OCI-LY7 (cell line): ENCODE measurements around the gene ENDOD1. TPM values are rescaled to one million over a fixed set of nuclear protein-coding genes. Genes with fewer than 3 reads are reported as not detected.

Experiments
- BruUV-seq: library from RNA; stranded (reverse); fragments of 400-500 nt; replicated peaks from 2 replicates; lab custom pipeline; 2021; lab: Mats Ljungman, UMichigan
- CTCF ChIA-PET: fragments of 300-600 bp; sonication (Branson Sonifier 250); formaldehyde crosslinking; loops from one replicate; lab custom pipeline; 2022; ENCODE audit warnings: antibody characterized with exemption; ENCODE audit not compliant: unreplicated experiment; lab: Charles Lee
- POLR2A ChIA-PET: fragments of 300-600 bp; sonication (Branson Sonifier 250); formaldehyde crosslinking; loops from one replicate; lab custom pipeline; 2022; ENCODE audit warnings: antibody characterized with exemption; lab: Charles Lee
- DNase-seq: peaks from one replicate; pipeline ENCODE4 v3.0.0-alpha.2; 2015; ENCODE audit warnings: low spot score
- H2AFZ ChIP-seq: fragments of 200-600 bp; sonication (generic), shearing (Covaris generic); 2 replicates; pipeline ENCODE4 v1.6.1; 2014; ENCODE audit warnings: mild to moderate bottlenecking, antibody characterized with exemption, low read length, moderate library complexity
- H3K27ac ChIP-seq: fragments of 200-600 bp; sonication (generic); 2 replicates; pipeline ENCODE4 v1.5.1; 2014; ENCODE audit warnings: mixed run types, low read depth, mild to moderate bottlenecking, moderate library complexity, low read length, inconsistent platforms; ENCODE audit not compliant: poor library complexity, severe bottlenecking
- H3K36me3 ChIP-seq: fragments of 200-600 bp; sonication (generic); 2 replicates; pipeline ENCODE4 v1.6.1; 2014; ENCODE audit warnings: mild to moderate bottlenecking, antibody characterized with exemption, low read length, moderate library complexity, mixed read lengths; ENCODE audit not compliant: insufficient read depth
- H3K4me1 ChIP-seq: fragments of 200-600 bp; sonication (generic); 2 replicates; pipeline ENCODE4 v1.5.1; 2014; ENCODE audit warnings: mild to moderate bottlenecking, low read length; ENCODE audit not compliant: insufficient read depth, poor library complexity, severe bottlenecking
- H3K4me2 ChIP-seq: fragments of 200-600 bp; sonication (generic); 2 replicates; pipeline ENCODE4 v1.6.1; 2014; ENCODE audit warnings: mild to moderate bottlenecking, low read length
- H3K4me3 ChIP-seq: fragments of 200-600 bp; sonication (generic); 2 replicates; pipeline ENCODE4 v1.5.1; 2014; ENCODE audit warnings: mild to moderate bottlenecking, low read depth, low read length; ENCODE audit not compliant: poor library complexity, severe bottlenecking
- H3K79me2 ChIP-seq: fragments of 200-600 bp; sonication (generic); 2 replicates; pipeline ENCODE4 v1.6.1; 2016; ENCODE audit warnings: low read depth, mild to moderate bottlenecking, low read length, moderate library complexity, mixed read lengths; ENCODE audit not compliant: insufficient read depth
- H3K9me2 ChIP-seq: fragments of 200-600 bp; sonication (generic); 2 replicates; pipeline ENCODE4 v1.6.1; 2016; ENCODE audit warnings: mild to moderate bottlenecking, low read length, mixed read lengths; ENCODE audit not compliant: insufficient read depth
- H3K9me3 ChIP-seq: fragments of 200-600 bp; sonication (generic); 2 replicates; pipeline ENCODE4 v1.6.1; 2014; ENCODE audit warnings: mild to moderate bottlenecking, mixed run types, low read length, mixed read lengths
- H4K20me1 ChIP-seq: fragments of 200-600 bp; sonication (generic); 2 replicates; pipeline ENCODE4 v1.6.1; 2014; ENCODE audit warnings: mild to moderate bottlenecking, antibody characterized with exemption, low read length, moderate library complexity, mixed read lengths; ENCODE audit not compliant: insufficient read depth
- EZH2phosphoT487 ChIP-seq: fragments of 200-600 bp; sonication (generic); IDR thresholded peaks from 2 replicates; pipeline ENCODE4 v1.6.1; 2018; ENCODE audit warnings: low read depth, borderline replicate concordance, mild to moderate bottlenecking, mixed run types, antibody characterized with exemption, low read length, moderate library complexity, mixed read lengths
- intact Hi-C: fragments of 100-400 bp; cut with micrococcal nuclease; formaldehyde crosslinking; loops from one replicate; pipeline ENCODE4 v1.10.0; 2022; ENCODE audit not compliant: unreplicated experiment
- total RNA-seq, 2 experiments: library from RNA; depleted of rRNA in 1 of 2; stranded (reverse); fragments of >200 nt in 1 of 2; shearing (Covaris generic) in 1 of 2; gene quantifications; 2 replicates each; pipeline ENCODE4 v1.2.3, GENCODE V29; 2014 to 2022
- TF ChIP-seq, protein P1 (sequence below): fragments of 200-600 bp; sonication (generic); conservative IDR thresholded peaks from 2 replicates; pipeline ENCODE4 v1.5.1; 2014; ENCODE audit warnings: mild to moderate bottlenecking, antibody characterized with exemption, low read length, moderate library complexity, mixed read lengths

ENDOD1 gene
- total RNA-seq, 2 experiments from 2014 or later: 20.4 to 22.5 TPM

DNA sequence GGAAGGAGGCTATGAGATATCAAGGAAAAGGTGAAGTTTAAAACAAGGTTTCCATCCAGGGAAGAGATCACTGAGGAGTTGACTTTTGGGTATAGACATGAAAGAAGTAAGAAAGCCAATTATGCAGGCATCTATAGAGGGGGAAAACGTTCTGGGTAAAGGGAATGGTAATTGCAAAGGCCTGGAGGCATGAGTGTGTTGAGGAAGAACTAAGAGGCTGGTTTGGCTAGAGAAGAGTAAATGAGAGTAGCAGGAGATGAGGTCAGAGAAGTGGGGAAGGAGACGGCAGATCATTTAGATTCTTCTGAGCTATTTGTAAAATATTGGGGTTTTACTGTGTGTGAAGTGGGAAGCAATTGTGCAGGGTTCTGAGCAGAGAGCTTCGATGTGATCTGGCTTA lies 7.6 kb downstream of the ENDOD1 start:
- Histone ChIP-seq H3K27ac (peak overlapping the region; percentile 88), H2AFZ (no peak overlapping the region), H4K20me1 (no peaks in the 10 kb centered on the region), H3K9me2 (no peaks in the 10 kb centered on the region), H3K4me1 (peaks cover 68% of the 10 kb centered on the region), H3K4me3 (no peak overlapping the region), H3K4me2 (peak overlapping the region; percentile 32; the same call in 1 of the 2 replicates), H3K36me3 (peaks cover 3% of the 10 kb centered on the region), H3K79me2 (peaks cover 24% of the 10 kb centered on the region), H3K9me3 (no peaks in the 10 kb centered on the region)
- POLR2A ChIA-PET: interaction anchor here (0.7 to 3.1 kb wide), 7 partner anchors 11 to 895 kb away, joined by 3 to 25 read pairs (median 5); partner anchors contain the start of gene SRSF8
- intact Hi-C loops: loop anchor here (10.0 kb wide), 1 partner anchor 1118 kb away; no protein-coding TSS in a partner anchor
- no peak for DNase-seq
- no peak for TF ChIP-seq EZH2phosphoT487
- TF ChIP-seq, protein P1, sequence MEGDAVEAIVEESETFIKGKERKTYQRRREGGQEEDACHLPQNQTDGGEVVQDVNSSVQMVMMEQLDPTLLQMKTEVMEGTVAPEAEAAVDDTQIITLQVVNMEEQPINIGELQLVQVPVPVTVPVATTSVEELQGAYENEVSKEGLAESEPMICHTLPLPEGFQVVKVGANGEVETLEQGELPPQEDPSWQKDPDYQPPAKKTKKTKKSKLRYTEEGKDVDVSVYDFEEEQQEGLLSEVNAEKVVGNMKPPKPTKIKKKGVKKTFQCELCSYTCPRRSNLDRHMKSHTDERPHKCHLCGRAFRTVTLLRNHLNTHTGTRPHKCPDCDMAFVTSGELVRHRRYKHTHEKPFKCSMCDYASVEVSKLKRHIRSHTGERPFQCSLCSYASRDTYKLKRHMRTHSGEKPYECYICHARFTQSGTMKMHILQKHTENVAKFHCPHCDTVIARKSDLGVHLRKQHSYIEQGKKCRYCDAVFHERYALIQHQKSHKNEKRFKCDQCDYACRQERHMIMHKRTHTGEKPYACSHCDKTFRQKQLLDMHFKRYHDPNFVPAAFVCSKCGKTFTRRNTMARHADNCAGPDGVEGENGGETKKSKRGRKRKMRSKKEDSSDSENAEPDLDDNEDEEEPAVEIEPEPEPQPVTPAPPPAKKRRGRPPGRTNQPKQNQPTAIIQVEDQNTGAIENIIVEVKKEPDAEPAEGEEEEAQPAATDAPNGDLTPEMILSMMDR: no peak
- BruUV-seq: no TSS peak
- CTCF ChIA-PET: interaction anchor here (0.6 to 1.0 kb wide), 3 partner anchors 29 to 40 kb away, joined by 3 to 10 read pairs (median 3); no protein-coding TSS in a partner anchor

DNA sequence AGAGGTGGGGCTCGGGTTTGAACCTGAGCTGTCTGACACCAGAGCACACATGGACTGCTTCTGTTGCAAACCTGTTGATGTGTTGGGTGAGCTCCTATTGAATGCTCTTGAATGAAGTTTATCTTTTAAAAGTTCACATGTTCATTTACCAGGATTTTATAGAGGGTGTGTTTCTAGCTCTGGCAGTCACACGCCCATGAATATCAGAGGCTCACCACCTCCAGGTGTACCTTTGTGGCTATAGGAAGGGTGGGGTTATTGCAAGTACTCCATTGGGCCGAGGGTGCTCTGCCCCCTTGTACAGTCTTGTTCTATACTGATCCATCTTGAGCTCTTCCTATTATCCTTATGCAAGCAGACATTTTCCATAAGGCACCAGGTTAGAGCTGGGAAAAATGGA lies 9.2 kb downstream of the ENDOD1 start:
- peaks cover 52% of the 10 kb centered on the region for H3K4me1 ChIP-seq
- H3K4me3 ChIP-seq: no peak overlapping the region
- no peak for DNase-seq
- H3K9me3 ChIP-seq: no peaks in the 10 kb centered on the region
- no peaks in the 10 kb centered on the region for H4K20me1 ChIP-seq
- ChIA-PET POLR2A (interaction anchor here (0.5 to 2.1 kb wide), 8 partner anchors 8 to 682 kb away, joined by 3 to 6 read pairs (median 4); partner anchors contain the start of genes ENDOD1 and SESN3), CTCF (interaction anchor here (0.6 kb wide), 2 partner anchors 132 to 691 kb away, joined by 3 to 5 read pairs; partner anchors contain the start of genes FAM76B and SESN3)
- H3K4me2 ChIP-seq: no peak overlapping the region
- peaks cover 22% of the 10 kb centered on the region for H3K79me2 ChIP-seq
- intact Hi-C loops: loop anchor here (10.0 kb wide), 1 partner anchor 1116 kb away; no protein-coding TSS in a partner anchor
- peaks cover 3% of the 10 kb centered on the region for H3K36me3 ChIP-seq
- H2AFZ ChIP-seq: no peak overlapping the region
- no peak overlapping the region for H3K27ac ChIP-seq
- no peaks in the 10 kb centered on the region for H3K9me2 ChIP-seq
- no peak for TF ChIP-seq EZH2phosphoT487
- TF ChIP-seq, protein P1: no peak
- BruUV-seq: no TSS peak

DNA sequence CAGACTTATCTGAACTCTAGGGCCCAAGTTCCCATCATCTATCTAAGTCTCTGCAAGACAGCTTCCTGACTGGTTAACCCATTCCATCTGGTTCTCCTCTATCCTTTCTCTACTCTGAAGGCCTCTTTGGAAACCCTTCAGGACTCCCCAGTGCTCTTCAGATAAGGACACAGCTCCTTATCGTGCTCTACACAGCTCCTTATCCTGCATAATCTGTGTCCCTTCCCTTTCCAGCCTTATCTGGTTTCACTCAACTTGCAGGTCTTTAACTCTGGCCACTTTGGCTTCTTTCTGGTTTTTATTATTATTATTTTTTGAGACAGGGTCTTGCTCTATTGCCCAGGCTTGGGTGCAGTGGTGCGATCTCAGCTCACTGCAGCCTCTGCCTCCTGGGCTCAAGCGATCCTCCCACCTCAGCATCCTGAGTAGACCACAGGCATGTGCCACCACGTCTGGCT lies 10.6 kb downstream of the ENDOD1 start:
- Histone ChIP-seq H3K9me3 (no peaks in the 10 kb centered on the region), H3K4me2 (no peak overlapping the region), H3K79me2 (peaks cover 8% of the 10 kb centered on the region; the same call in 1 of the 2 replicates), H3K4me1 (peaks cover 38% of the 10 kb centered on the region), H2AFZ (no peak overlapping the region), H3K4me3 (no peak overlapping the region), H3K36me3 (peaks cover 3% of the 10 kb centered on the region), H3K9me2 (no peaks in the 10 kb centered on the region), H3K27ac (no peak overlapping the region), H4K20me1 (no peaks in the 10 kb centered on the region)
- ChIA-PET CTCF (no interaction called here), POLR2A (interaction anchor here (0.7 kb wide), 1 partner anchor 30 kb away, joined by 3 read pairs; no protein-coding TSS in a partner anchor)
- intact Hi-C loops: no loop called here
- no TSS peak for BruUV-seq
- no peak for DNase-seq
- TF ChIP-seq EZH2phosphoT487: no peak
- TF ChIP-seq, protein P1: no peak
